Liver (tissue), 9 donors: ENCODE results near the gene ACADS. TPM values are rescaled to one million over a fixed set of nuclear protein-coding genes. Genes with fewer than 3 reads are reported as not detected.

Source experiments
- DNase-seq: peaks from one replicate; pipeline ENCODE4 v3.0.0-alpha.2; 2017; ENCODE audit warnings: low spot score
- H3K27ac ChIP-seq, 2 donors: one replicate each; pipeline ENCODE4 v1.7.0; 2013; ENCODE audit warnings: inconsistent platforms in 2 of 2, low read length in 2 of 2, control low read depth in 1 of 2, low read depth in 1 of 2, mild to moderate bottlenecking in 1 of 2
- H3K27me3 ChIP-seq, 4 donors: one replicate each; pipeline versions ENCODE4 v1.6.1 to v1.7.0; 2013; ENCODE audit warnings: low read length in 3 of 4, inconsistent platforms in 1 of 4, mild to moderate bottlenecking in 1 of 4, moderate library complexity in 1 of 4; ENCODE audit not compliant: control insufficient read depth in 4 of 4, insufficient read depth in 4 of 4
- H3K36me3 ChIP-seq, 4 donors: one replicate each; pipeline versions ENCODE4 v1.6.1 to v1.7.0; 2013; ENCODE audit warnings: low read length in 3 of 4, mild to moderate bottlenecking in 3 of 4, low read depth in 1 of 4, moderate library complexity in 1 of 4; ENCODE audit not compliant: control insufficient read depth in 4 of 4, insufficient read depth in 3 of 4
- H3K4me1 ChIP-seq, 4 donors: one replicate each; pipeline versions ENCODE4 v1.6.1 to v1.7.0; 2013; ENCODE audit warnings: low read length in 3 of 4, mild to moderate bottlenecking in 3 of 4, moderate library complexity in 1 of 4; ENCODE audit not compliant: control insufficient read depth in 4 of 4, insufficient read depth in 4 of 4
- H3K4me3 ChIP-seq, 3 donors: one replicate each; pipeline versions ENCODE4 v1.6.1 to v1.7.0; 2013; ENCODE audit warnings: low read length in 3 of 3, control low read depth in 1 of 3, low read depth in 1 of 3, mild to moderate bottlenecking in 1 of 3
- H3K9ac ChIP-seq, 2 donors: one replicate each; pipeline ENCODE4 v1.7.0; 2013; ENCODE audit warnings: low read length in 2 of 2, mild to moderate bottlenecking in 2 of 2, moderate library complexity in 2 of 2, control low read depth in 1 of 2, low read depth in 1 of 2
- H3K9me3 ChIP-seq, 4 donors: one replicate each; pipeline versions ENCODE4 v1.6.1 to v1.7.0; 2013; ENCODE audit warnings: low read length in 3 of 4; ENCODE audit not compliant: control insufficient read depth in 4 of 4
- EGR1 ChIP-seq, 2 donors: IDR thresholded peaks; 2 replicates each; pipeline ENCODE4 v1.6.1; 2016 to 2018; ENCODE audit warnings: antibody characterized with exemption in 2 of 2, low read depth in 2 of 2
- FOXA1 ChIP-seq: IDR thresholded peaks from 2 replicates; pipeline ENCODE4 v1.6.1; 2016; ENCODE audit warnings: antibody characterized with exemption
- FOXA2 ChIP-seq: IDR thresholded peaks from 2 replicates; pipeline ENCODE4 v1.6.1; 2016; ENCODE audit warnings: antibody characterized with exemption
- GABPA ChIP-seq, 2 donors: IDR thresholded peaks in 1 of 2; conservative IDR thresholded peaks in 1 of 2; 2 replicates each; pipeline ENCODE4 v1.6.1; 2016; ENCODE audit warnings: antibody characterized with exemption in 2 of 2, mild to moderate bottlenecking in 1 of 2, moderate library complexity in 1 of 2
- HNF4A ChIP-seq, 2 donors: conservative IDR thresholded peaks; 2 replicates each; pipeline ENCODE4 v1.6.1; 2016; ENCODE audit warnings: antibody characterized with exemption in 2 of 2, mild to moderate bottlenecking in 2 of 2
- HNF4G ChIP-seq: IDR thresholded peaks from 2 replicates; pipeline ENCODE4 v1.6.1; 2016; ENCODE audit warnings: antibody characterized with exemption
- JUND ChIP-seq, 2 donors: IDR thresholded peaks; 2 replicates each; pipeline ENCODE4 v1.6.1; 2016; ENCODE audit warnings: antibody characterized with exemption in 2 of 2
- NR2F2 ChIP-seq: IDR thresholded peaks from 2 replicates; pipeline ENCODE4 v1.6.1; 2016; ENCODE audit warnings: antibody characterized with exemption
- RAD21 ChIP-seq, 2 donors: IDR thresholded peaks; 2 replicates each; pipeline ENCODE4 v1.6.1; 2016; ENCODE audit warnings: antibody characterized with exemption in 2 of 2, mild to moderate bottlenecking in 2 of 2
- RXRA ChIP-seq, 2 donors: IDR thresholded peaks; 2 replicates each; pipeline ENCODE4 v1.6.1; 2017 to 2018; ENCODE audit warnings: antibody characterized with exemption in 2 of 2, mild to moderate bottlenecking in 1 of 2
- SP1 ChIP-seq: IDR thresholded peaks from 2 replicates; pipeline ENCODE4 v1.6.1; 2018; ENCODE audit warnings: antibody characterized with exemption, mild to moderate bottlenecking
- TAF1 ChIP-seq: conservative IDR thresholded peaks from 2 replicates; pipeline ENCODE4 v1.6.1; 2016; ENCODE audit warnings: antibody characterized with exemption, mild to moderate bottlenecking
- YY1 ChIP-seq: IDR thresholded peaks from 2 replicates; pipeline ENCODE4 v1.6.1; 2016; ENCODE audit warnings: antibody characterized with exemption, mild to moderate bottlenecking
- ZBTB33 ChIP-seq: IDR thresholded peaks from 2 replicates; pipeline ENCODE4 v1.6.1; 2016; ENCODE audit warnings: antibody characterized with exemption
- WGBS: extraction: QIAGEN DNeasy Blood & Tissue Kit; methylation state at CpG from one replicate; pipeline ENCODE4 v1.1.7; 2013; 5-methylcytosine and 5-hydroxymethylcytosine counted together
- polyA plus RNA-seq, 2 donors: library from polyadenylated mRNA; stranded (reverse) in 1 of 2; unstranded in 1 of 2; fragments of 200-250 nt in 1 of 2; fragments of >200 nt in 1 of 2; fragmentation: Nextera tagmentation in 1 of 2; extraction: Ambion mirVana in 1 of 2; gene quantifications; one replicate each; pipeline versions ENCODE4 v1.2.1 to v1.2.3, GENCODE V29; 2013 to 2015
- total RNA-seq, 2 donors: library from RNA; depleted of rRNA; stranded (reverse); fragments of >200 nt; gene quantifications; one replicate each; pipeline ENCODE4 v1.2.3, GENCODE V29; 2014
- TF ChIP-seq, protein P1 (sequence below): IDR thresholded peaks from 2 replicates; pipeline ENCODE4 v1.6.1; 2016; ENCODE audit warnings: antibody characterized with exemption
- TF ChIP-seq, protein P2 (sequence below): fragments of 150-350 bp; IDR thresholded peaks from 2 replicates; pipeline ENCODE4 v1.5.1; 2017; ENCODE audit warnings: improper control_type of control experiment, low read depth, low read length; ENCODE audit not compliant: missing input control
- TF ChIP-seq, protein P3 (sequence below): IDR thresholded peaks from 2 replicates; pipeline ENCODE4 v1.6.1; 2016; ENCODE audit warnings: antibody characterized with exemption, mild to moderate bottlenecking
- TF ChIP-seq, protein P4 (sequence below): IDR thresholded peaks from 2 replicates; pipeline ENCODE4 v1.6.1; 2016; ENCODE audit warnings: antibody characterized with exemption
- donor health status: healthy.
- donor health status: healthy.
- donor health status: healthy.
- donor health status: healthy.
- donor health status: healthy.

The ACADS gene
- total and polyA plus RNA-seq, 4 donors: 54.2 to 162 (median 127) TPM

- peak overlapping the region in 2 of 3 donors; percentile 29 to 92 for H3K4me3 ChIP-seq
- TF ChIP-seq EGR1 (IDR thresholded peaks at IDR 0.05; ENCODE audit: low read depth in 2 of 2): no peak
- TF ChIP-seq, protein P1, sequence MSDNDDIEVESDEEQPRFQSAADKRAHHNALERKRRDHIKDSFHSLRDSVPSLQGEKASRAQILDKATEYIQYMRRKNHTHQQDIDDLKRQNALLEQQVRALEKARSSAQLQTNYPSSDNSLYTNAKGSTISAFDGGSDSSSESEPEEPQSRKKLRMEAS: no peak
- no peak for TF ChIP-seq HNF4G
- TF ChIP-seq RXRA (IDR thresholded peaks at IDR 0.05): no peak
- TF ChIP-seq FOXA1: no peak
- TF ChIP-seq TAF1: no peak
- H3K27me3 ChIP-seq: no peaks in the 10 kb centered on the region
- no peak for DNase-seq
- H3K4me1 ChIP-seq: peaks cover 11 to 58% (median 41%) of the 10 kb centered on the region in 4 donors
- peak overlapping the region; percentile 48 to 74 for H3K27ac ChIP-seq
- whole genome bisulfite sequencing: 42% methylated on average over 14 of the region's 14 CpGs
- H3K36me3 ChIP-seq: peaks cover 1 to 21% (median 8%) of the 10 kb centered on the region in 4 donors
- peak overlapping the region in 1 of 2 donors; percentile 61 for H3K9ac ChIP-seq
- H3K9me3 ChIP-seq: no peaks in the 10 kb centered on the region
Measured at GRCh38 chr12:120725151-120725658, 421 bp upstream of the ACADS start.

DNA sequence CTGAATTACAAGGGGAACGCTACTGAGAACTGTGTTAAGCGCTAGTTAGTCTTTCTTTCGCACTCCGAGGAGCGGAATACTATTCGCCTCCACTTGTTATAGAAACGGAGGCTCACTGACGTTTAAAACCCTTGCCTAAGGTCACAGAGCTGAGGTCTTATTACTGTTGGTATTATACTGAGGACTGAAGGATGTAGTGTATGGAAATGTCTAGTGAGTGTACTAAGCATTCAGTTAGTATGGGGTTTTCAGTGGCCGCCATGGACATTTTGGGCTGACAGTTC is 826 bp downstream of the ACADS start:
- Histone ChIP-seq H3K4me1 (peaks cover 8 to 45% (median 31%) of the 10 kb centered on the region in 4 donors), H3K4me3 (peak overlapping the region; percentile 81 to 92 (median 85)), H3K36me3 (peaks cover 7 to 22% (median 12%) of the 10 kb centered on the region in 4 donors), H3K27ac (peak overlapping the region; percentile 74 to 82), H3K9ac (peak overlapping the region; percentile 57 to 61), H3K9me3 (no peaks in the 10 kb centered on the region), H3K27me3 (no peaks in the 10 kb centered on the region)
- TF ChIP-seq EGR1 (IDR thresholded peaks at IDR 0.05; ENCODE audit: low read depth in 2 of 2): no peak
- TF ChIP-seq, protein P2, sequence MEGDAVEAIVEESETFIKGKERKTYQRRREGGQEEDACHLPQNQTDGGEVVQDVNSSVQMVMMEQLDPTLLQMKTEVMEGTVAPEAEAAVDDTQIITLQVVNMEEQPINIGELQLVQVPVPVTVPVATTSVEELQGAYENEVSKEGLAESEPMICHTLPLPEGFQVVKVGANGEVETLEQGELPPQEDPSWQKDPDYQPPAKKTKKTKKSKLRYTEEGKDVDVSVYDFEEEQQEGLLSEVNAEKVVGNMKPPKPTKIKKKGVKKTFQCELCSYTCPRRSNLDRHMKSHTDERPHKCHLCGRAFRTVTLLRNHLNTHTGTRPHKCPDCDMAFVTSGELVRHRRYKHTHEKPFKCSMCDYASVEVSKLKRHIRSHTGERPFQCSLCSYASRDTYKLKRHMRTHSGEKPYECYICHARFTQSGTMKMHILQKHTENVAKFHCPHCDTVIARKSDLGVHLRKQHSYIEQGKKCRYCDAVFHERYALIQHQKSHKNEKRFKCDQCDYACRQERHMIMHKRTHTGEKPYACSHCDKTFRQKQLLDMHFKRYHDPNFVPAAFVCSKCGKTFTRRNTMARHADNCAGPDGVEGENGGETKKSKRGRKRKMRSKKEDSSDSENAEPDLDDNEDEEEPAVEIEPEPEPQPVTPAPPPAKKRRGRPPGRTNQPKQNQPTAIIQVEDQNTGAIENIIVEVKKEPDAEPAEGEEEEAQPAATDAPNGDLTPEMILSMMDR: no peak
- TF ChIP-seq, protein P3, sequence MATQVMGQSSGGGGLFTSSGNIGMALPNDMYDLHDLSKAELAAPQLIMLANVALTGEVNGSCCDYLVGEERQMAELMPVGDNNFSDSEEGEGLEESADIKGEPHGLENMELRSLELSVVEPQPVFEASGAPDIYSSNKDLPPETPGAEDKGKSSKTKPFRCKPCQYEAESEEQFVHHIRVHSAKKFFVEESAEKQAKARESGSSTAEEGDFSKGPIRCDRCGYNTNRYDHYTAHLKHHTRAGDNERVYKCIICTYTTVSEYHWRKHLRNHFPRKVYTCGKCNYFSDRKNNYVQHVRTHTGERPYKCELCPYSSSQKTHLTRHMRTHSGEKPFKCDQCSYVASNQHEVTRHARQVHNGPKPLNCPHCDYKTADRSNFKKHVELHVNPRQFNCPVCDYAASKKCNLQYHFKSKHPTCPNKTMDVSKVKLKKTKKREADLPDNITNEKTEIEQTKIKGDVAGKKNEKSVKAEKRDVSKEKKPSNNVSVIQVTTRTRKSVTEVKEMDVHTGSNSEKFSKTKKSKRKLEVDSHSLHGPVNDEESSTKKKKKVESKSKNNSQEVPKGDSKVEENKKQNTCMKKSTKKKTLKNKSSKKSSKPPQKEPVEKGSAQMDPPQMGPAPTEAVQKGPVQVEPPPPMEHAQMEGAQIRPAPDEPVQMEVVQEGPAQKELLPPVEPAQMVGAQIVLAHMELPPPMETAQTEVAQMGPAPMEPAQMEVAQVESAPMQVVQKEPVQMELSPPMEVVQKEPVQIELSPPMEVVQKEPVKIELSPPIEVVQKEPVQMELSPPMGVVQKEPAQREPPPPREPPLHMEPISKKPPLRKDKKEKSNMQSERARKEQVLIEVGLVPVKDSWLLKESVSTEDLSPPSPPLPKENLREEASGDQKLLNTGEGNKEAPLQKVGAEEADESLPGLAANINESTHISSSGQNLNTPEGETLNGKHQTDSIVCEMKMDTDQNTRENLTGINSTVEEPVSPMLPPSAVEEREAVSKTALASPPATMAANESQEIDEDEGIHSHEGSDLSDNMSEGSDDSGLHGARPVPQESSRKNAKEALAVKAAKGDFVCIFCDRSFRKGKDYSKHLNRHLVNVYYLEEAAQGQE: no peak
- TF ChIP-seq NR2F2: no peak
- no peak for TF ChIP-seq TAF1
- TF ChIP-seq, protein P1: no peak
- TF ChIP-seq FOXA2: no peak
- no peak for TF ChIP-seq HNF4A (conservative IDR thresholded peaks at IDR 0.05)
- TF ChIP-seq RXRA (IDR thresholded peaks at IDR 0.05): no peak
- TF ChIP-seq, protein P4, sequence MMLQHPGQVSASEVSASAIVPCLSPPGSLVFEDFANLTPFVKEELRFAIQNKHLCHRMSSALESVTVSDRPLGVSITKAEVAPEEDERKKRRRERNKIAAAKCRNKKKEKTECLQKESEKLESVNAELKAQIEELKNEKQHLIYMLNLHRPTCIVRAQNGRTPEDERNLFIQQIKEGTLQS: no peak
- TF ChIP-seq JUND (IDR thresholded peaks at IDR 0.05): no peak
- TF ChIP-seq SP1: no peak
- TF ChIP-seq FOXA1: no peak
- no peak for TF ChIP-seq YY1
- no peak for TF ChIP-seq ZBTB33
- no peak for TF ChIP-seq GABPA (IDR thresholded peaks at IDR 0.05 in 1 of 2, conservative IDR thresholded peaks at IDR 0.05 in 1 of 2)
- TF ChIP-seq HNF4G: no peak
- TF ChIP-seq RAD21 (IDR thresholded peaks at IDR 0.05): no peak
- 47% methylated on average over 9 of the region's 9 CpGs for WGBS
- no peak for DNase-seq
